B cell (primary cell): ENCODE measurements around the gene ULK4. TPM values are rescaled to one million over a fixed set of nuclear protein-coding genes. Genes with fewer than 3 reads are reported as not detected.
"Not testable (repeated sequence)": the region's sequence is repeated elsewhere in the genome, so short reads cannot be mapped to it uniquely, and the experiment has no call there.

Experiments used
- ATAC-seq: fragments of 200-7000 bp; cut with Tn5 transposase; one replicate; pipeline ENCODE4 v1.10.0; 2021; ENCODE audit warnings: low read depth, mild to moderate bottlenecking, moderate number of reproducible peaks, moderate library complexity
- CTCF ChIA-PET: fragments of 350-600 bp; sonication (Branson Sonifier 250); formaldehyde crosslinking; loops from one replicate; lab custom pipeline; 2021; ENCODE audit warnings: antibody characterized with exemption, inconsistent platforms; lab: Charles Lee
- POLR2A ChIA-PET: fragments of 350-600 bp; sonication (Branson Sonifier 250); formaldehyde crosslinking; loops from one replicate; lab custom pipeline; 2021; ENCODE audit warnings: antibody characterized with exemption; lab: Charles Lee
- DNase-seq: peaks from one replicate; pipeline ENCODE4 v3.0.0; 2013
- H2AFZ ChIP-seq: 2 replicates; pipeline ENCODE4 v1.6.1; 2012; ENCODE audit warnings: mild to moderate bottlenecking, low read depth, low read length; ENCODE audit not compliant: insufficient read depth, poor library complexity, severe bottlenecking
- H3K27ac ChIP-seq, 2 donors: 1 replicate in 1 of 2; 2 replicates in 1 of 2; pipeline ENCODE4 v1.5.1; 2012 to 2013; ENCODE audit warnings: low read length in 2 of 2, mild to moderate bottlenecking in 2 of 2, moderate library complexity in 1 of 2
- H3K27me3 ChIP-seq, 4 experiments: fragments of 200-600 bp in 1 of 4; sonication (generic) in 1 of 4; replicated peaks in 1 of 4; 1 replicate in 2 of 4; 2 replicates in 2 of 4; pipeline versions ENCODE4 v1.6.1 to v1.7.0; 2013 to 2016; ENCODE audit warnings: low read length in 3 of 4, mild to moderate bottlenecking in 2 of 4, mixed read lengths in 1 of 4, moderate library complexity in 1 of 4; ENCODE audit not compliant: insufficient read depth in 4 of 4, control insufficient read depth in 3 of 4; ENCODE audit errors: control extremely low read depth in 1 of 4
- H3K36me3 ChIP-seq, 2 experiments: replicated peaks in 1 of 2; 1 replicate in 1 of 2; 2 replicates in 1 of 2; pipeline versions ENCODE4 v1.6.1 to v1.7.1; 2013; ENCODE audit warnings: low read length in 1 of 2; ENCODE audit not compliant: insufficient read depth in 2 of 2, control insufficient read depth in 1 of 2; ENCODE audit errors: control extremely low read depth in 1 of 2, extremely low read depth in 1 of 2
- H3K4me1 ChIP-seq, 2 donors: fragments of 200-600 bp in 1 of 2; sonication (generic) in 1 of 2; 1 replicate in 1 of 2; 2 replicates in 1 of 2; pipeline versions ENCODE4 v1.5.1 to v1.6.1; 2013 to 2017; ENCODE audit warnings: low read length in 2 of 2; ENCODE audit not compliant: control insufficient read depth in 2 of 2, insufficient read depth in 2 of 2
- H3K4me2 ChIP-seq: replicated peaks from 2 replicates; pipeline ENCODE3; 2012; ENCODE audit warnings: mild to moderate bottlenecking, low read depth, low read length; ENCODE audit not compliant: poor library complexity, severe bottlenecking
- H3K4me3 ChIP-seq, 5 experiments: fragments of 200-600 bp in 1 of 5; sonication (generic) in 1 of 5; 1 replicate in 3 of 5; 2 replicates in 2 of 5; pipeline versions ENCODE4 v1.5.1 to v1.7.0; 2011 to 2016; ENCODE audit warnings: low read length in 4 of 5, mild to moderate bottlenecking in 4 of 5, low read depth in 2 of 5, control low read depth in 1 of 5, moderate library complexity in 1 of 5; ENCODE audit not compliant: insufficient read depth in 1 of 5; ENCODE audit errors: control extremely low read depth in 1 of 5, extremely low read depth in 1 of 5
- H3K79me2 ChIP-seq: fragments of 200-600 bp; sonication (generic); one replicate; pipeline ENCODE4 v1.6.0; 2016; ENCODE audit warnings: low read length; ENCODE audit not compliant: control insufficient read depth, insufficient read depth
- H3K9ac ChIP-seq: fragments of 200-600 bp; sonication (generic); 2 replicates; pipeline ENCODE4 v1.6.1; 2017; ENCODE audit warnings: mild to moderate bottlenecking, low read length, moderate library complexity
- H3K9me3 ChIP-seq, 3 donors: one replicate each; pipeline versions ENCODE4 v1.6.1 to v1.7.1; 2013; ENCODE audit warnings: low read length in 2 of 3; ENCODE audit not compliant: control insufficient read depth in 2 of 3, insufficient read depth in 1 of 3; ENCODE audit errors: control extremely low read depth in 1 of 3
- H4K20me1 ChIP-seq: 2 replicates; pipeline ENCODE4 v1.6.0; 2012; ENCODE audit warnings: mild to moderate bottlenecking, low read length; ENCODE audit not compliant: insufficient read depth, control insufficient read depth, poor library complexity, severe bottlenecking
- H3K27ac Mint-ChIP-seq: one replicate; pipeline ENCODE4 v1.8.0; 2021; ENCODE audit warnings: mixed read lengths
- H3K27me3 Mint-ChIP-seq: one replicate; pipeline ENCODE4 v1.8.0; 2021; ENCODE audit warnings: mixed read lengths
- H3K4me1 Mint-ChIP-seq: one replicate; pipeline ENCODE4 v1.8.0; 2021; ENCODE audit warnings: mixed read lengths
- H3K4me3 Mint-ChIP-seq: one replicate; pipeline ENCODE4 v1.8.0; 2021; ENCODE audit warnings: mixed read lengths
- H3K9me3 Mint-ChIP-seq: one replicate; pipeline ENCODE4 v1.8.0; 2022; ENCODE audit warnings: mixed read lengths; ENCODE audit not compliant: insufficient read depth
- CTCF ChIP-seq: fragments of 200-600 bp; IDR thresholded peaks from one replicate; pipeline ENCODE4 v1.8.0; 2022; ENCODE audit warnings: antibody characterized with exemption, mild to moderate bottlenecking
- EZH2 ChIP-seq: IDR thresholded peaks from 2 replicates; pipeline ENCODE4 v1.6.1; 2012; ENCODE audit warnings: borderline replicate concordance, low read depth, mild to moderate bottlenecking, moderate library complexity, low read length; ENCODE audit not compliant: insufficient read depth, poor library complexity, severe bottlenecking
- WGBS: methylation state at CpG from one replicate; pipeline ENCODE4 v1.1.5; 2013; ENCODE audit warnings: missing lambda C conversion rate; ENCODE audit not compliant: insufficient coverage; 5-methylcytosine and 5-hydroxymethylcytosine counted together
- intact Hi-C: fragments of 100-400 bp; cut with micrococcal nuclease; formaldehyde crosslinking; loops from one replicate; pipeline ENCODE4 v1.10.0; 2022
- polyA plus RNA-seq: library from polyadenylated mRNA; depleted of rRNA; stranded (reverse); fragments of >200 nt; gene quantifications from 2 replicates; pipeline ENCODE4 v1.2.3, GENCODE V29; 2012
- total RNA-seq, 2 donors: library from RNA; stranded (reverse); fragments of 120-200 nt in 1 of 2; gene quantifications; 1 replicate in 1 of 2; 2 replicates in 1 of 2; pipeline versions ENCODE4 v1.2.3 to v1.2.4, GENCODE V29; 2013 to 2022

Gene ULK4
- total and polyA plus RNA-seq, 2 donors (not counting 1 experiment from before 2014, with no cell fraction given) = 5.2 to 33.7 TPM

- DNase-seq (no peak), ATAC-seq (no peak)
- 100% methylated on average over 1 of the region's 1 CpG for WGBS
- no peaks in the 10 kb centered on the region for H3K27me3 ChIP-seq
- intact Hi-C loops = no loop called here
- H3K9ac ChIP-seq = no peak overlapping the region
- Mint-ChIP-seq H3K4me3 (no peak overlapping the region), H3K9me3 (no peaks in the 10 kb centered on the region), H3K4me1 (no peaks in the 10 kb centered on the region), H3K27ac (no peak overlapping the region), H3K27me3 (no peaks in the 10 kb centered on the region)
- no peaks in the 10 kb centered on the region for H3K4me1 ChIP-seq
- no peak overlapping the region for H3K4me2 ChIP-seq
- no peak overlapping the region for H2AFZ ChIP-seq
- CTCF ChIA-PET = no interaction called here
- POLR2A ChIA-PET = no interaction called here
- H3K27ac ChIP-seq = no peak overlapping the region
- TF ChIP-seq CTCF (no peak), EZH2 (no peak)
- H3K36me3 ChIP-seq = no peaks in the 10 kb centered on the region
- H3K4me3 ChIP-seq = no peak overlapping the region
- no peaks in the 10 kb centered on the region for H3K9me3 ChIP-seq
- no peaks in the 10 kb centered on the region for H4K20me1 ChIP-seq
- no peaks in the 10 kb centered on the region for H3K79me2 ChIP-seq
These were observed 557.3 kb downstream of the ULK4 start for GRCh38 chr3:41404582-41404981.

GRCh38 chr3:41394896-41395295, 567.0 kb downstream of the ULK4 start:
- Histone ChIP-seq H3K79me2 (no peaks in the 10 kb centered on the region), H2AFZ (no peak overlapping the region), H3K4me3 (no peak overlapping the region), H3K27me3 (no peaks in the 10 kb centered on the region), H3K36me3 (no peaks in the 10 kb centered on the region), H3K9me3 (no peaks in the 10 kb centered on the region), H3K27ac (no peak overlapping the region), H3K4me1 (no peaks in the 10 kb centered on the region), H3K9ac (no peak overlapping the region), H3K4me2 (no peak overlapping the region), H4K20me1 (no peaks in the 10 kb centered on the region)
- TF ChIP-seq CTCF = no peak
- TF ChIP-seq EZH2 = no peak
- intact Hi-C loops = no loop called here
- DNase-seq = no peak
- Mint-ChIP-seq H3K27ac (no peak overlapping the region), H3K4me3 (no peak overlapping the region), H3K4me1 (no peaks in the 10 kb centered on the region), H3K9me3 (peaks cover 2% of the 10 kb centered on the region), H3K27me3 (no peaks in the 10 kb centered on the region)
- no CpG with 5 or more reads among the region's 1 CpG for WGBS
- ATAC-seq = no peak
- CTCF ChIA-PET = no interaction called here
- POLR2A ChIA-PET = no interaction called here

- H3K9me3 Mint-ChIP-seq, H3K9ac ChIP-seq, H2AFZ ChIP-seq, H3K4me3 ChIP-seq, H3K9me3 ChIP-seq, DNase-seq, intact Hi-C loops, H3K4me3 Mint-ChIP-seq, H3K79me2 ChIP-seq, CTCF ChIA-PET, H3K27me3 Mint-ChIP-seq, ATAC-seq, POLR2A ChIA-PET, H4K20me1 ChIP-seq, H3K4me1 Mint-ChIP-seq, H3K27ac ChIP-seq, H3K4me2 ChIP-seq, H3K27me3 ChIP-seq, H3K36me3 ChIP-seq, H3K4me1 ChIP-seq, H3K27ac Mint-ChIP-seq: not testable (repeated sequence)
- 90% methylated on average over 10 of the region's 11 CpGs for WGBS
These were observed 591.0 kb downstream of the ULK4 start for GRCh38 chr3:41370765-41371535.
